Effector CD8-positive, alpha-beta T cell (primary cell): ENCODE measurements around the gene PCLAF.
"Not testable (repeated sequence)": the region's sequence is repeated elsewhere in the genome, so short reads cannot be mapped to it uniquely, and the experiment has no call there.

Source experiments
- DNase-seq: peaks from one replicate; lab custom pipeline; 2025; lab: John Stamatoyannopoulos, UW

PCLAF gene

GRCh38 chr15:64369078-64369607 lies 12.1 kb downstream of the PCLAF start:
- DNase-seq: no peak

- DNase-seq: no peak
Measured at GRCh38 chr15:64361259-64361658, 20.0 kb downstream of the PCLAF start.

- no peak for DNase-seq
Measured at GRCh38 chr15:64356710-64357040, 24.6 kb downstream of the PCLAF start.

GRCh38 chr15:64355944-64356709 lies 25.1 kb downstream of the PCLAF start, which contains the start of gene CSNK1G1:
Gene CSNK1G1, minus strand, starts transcription at chr15:64356173. Its CDS starts 55,674 bp downstream, at chr15:64300499.
- DNase-seq: peak; percentile 91

GRCh38 chr15:64355348-64355943 lies 25.8 kb downstream of the PCLAF start:
- no peak for DNase-seq

GRCh38 chr15:64354688-64355344 lies 26.4 kb downstream of the PCLAF start:
- DNase-seq: no peak

GRCh38 chr15:64351265-64351664 lies 30.0 kb downstream of the PCLAF start:
- no peak for DNase-seq

- no peak for DNase-seq
Measured at GRCh38 chr15:64349375-64349774, 31.9 kb downstream of the PCLAF start.

- DNase-seq: no peak
Measured at GRCh38 chr15:64348455-64348854, 32.8 kb downstream of the PCLAF start.

GRCh38 chr15:64346242-64346641 lies 35.0 kb downstream of the PCLAF start:
- DNase-seq: not testable (repeated sequence)

GRCh38 chr15:64344651-64345294 lies 36.5 kb downstream of the PCLAF start:
- no peak for DNase-seq

GRCh38 chr15:64343841-64344240 lies 37.4 kb downstream of the PCLAF start:
- no peak for DNase-seq

- no peak for DNase-seq
Measured at GRCh38 chr15:64343222-64343621, 38.0 kb downstream of the PCLAF start.

- DNase-seq: no peak
Measured at GRCh38 chr15:64341961-64342360, 39.3 kb downstream of the PCLAF start.

GRCh38 chr15:64340355-64340754 lies 40.9 kb downstream of the PCLAF start:
- no peak for DNase-seq

GRCh38 chr15:64337761-64338160 lies 43.5 kb downstream of the PCLAF start:
- DNase-seq: no peak

- no peak for DNase-seq
Measured at GRCh38 chr15:64333986-64334929, 47.0 kb downstream of the PCLAF start.

- DNase-seq: no peak
Measured at GRCh38 chr15:64333516-64333915, 47.7 kb downstream of the PCLAF start.

- DNase-seq: not testable (repeated sequence)
Measured at GRCh38 chr15:64331668-64332067, 49.6 kb downstream of the PCLAF start.

- DNase-seq: not testable (repeated sequence)
Measured at GRCh38 chr15:64326975-64327374, 54.3 kb downstream of the PCLAF start.

GRCh38 chr15:64326458-64326857 lies 54.8 kb downstream of the PCLAF start:
- DNase-seq: not testable (repeated sequence)
